KOPT-K1 (cell line): ENCODE data around the gene GPBAR1.
A peak's percentile ranks its signal among the peaks of the same experiment; 100 is the strongest.
"Not testable (repeated sequence)": the region's sequence is repeated elsewhere in the genome, so short reads cannot be mapped to it uniquely, and the experiment has no call there.

Experiments used
- H3K27ac ChIP-seq: fragments of 200-600 bp; sonication (generic); 2 replicates; pipeline ENCODE4 v1.5.1; 2016; ENCODE audit warnings: antibody characterized with exemption, mild to moderate bottlenecking, low read depth, low read length; ENCODE audit not compliant: poor library complexity, severe bottlenecking
- H3K36me3 ChIP-seq: fragments of 200-600 bp; sonication (generic); 2 replicates; pipeline ENCODE4 v1.5.1; 2017; ENCODE audit warnings: antibody characterized with exemption, mild to moderate bottlenecking, low read length, moderate library complexity; ENCODE audit not compliant: insufficient read depth
- H3K9me3 ChIP-seq: fragments of 200-600 bp; sonication (generic); 2 replicates; pipeline ENCODE4 v1.5.1; 2017; ENCODE audit warnings: antibody characterized with exemption, low read length, mild to moderate bottlenecking; ENCODE audit not compliant: insufficient read depth, poor library complexity, severe bottlenecking

Gene GPBAR1

DNA sequence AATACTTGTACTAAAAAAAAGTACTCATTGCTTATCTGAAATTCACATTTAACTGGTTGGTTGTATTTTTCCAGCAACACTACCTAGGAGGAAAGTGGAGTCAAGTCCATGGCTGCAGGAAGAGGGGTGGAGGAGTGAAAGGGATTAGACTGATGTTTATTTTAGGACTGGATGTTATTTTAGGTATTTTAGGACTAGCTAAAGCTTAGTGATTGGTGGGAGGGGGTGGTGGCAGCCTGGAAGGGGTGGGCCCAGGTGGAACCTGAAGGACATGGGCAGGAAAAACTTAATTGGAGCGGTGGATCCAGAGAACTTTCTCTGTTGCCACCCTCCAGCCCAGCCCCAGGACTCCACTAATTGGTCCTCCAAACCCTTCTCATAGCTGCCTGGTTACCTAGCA, 35.4 kb downstream of the GPBAR1 start:
- no peaks in the 10 kb centered on the region for H3K36me3 ChIP-seq
- no peaks in the 10 kb centered on the region for H3K9me3 ChIP-seq
- H3K27ac ChIP-seq, result no peak overlapping the region

DNA sequence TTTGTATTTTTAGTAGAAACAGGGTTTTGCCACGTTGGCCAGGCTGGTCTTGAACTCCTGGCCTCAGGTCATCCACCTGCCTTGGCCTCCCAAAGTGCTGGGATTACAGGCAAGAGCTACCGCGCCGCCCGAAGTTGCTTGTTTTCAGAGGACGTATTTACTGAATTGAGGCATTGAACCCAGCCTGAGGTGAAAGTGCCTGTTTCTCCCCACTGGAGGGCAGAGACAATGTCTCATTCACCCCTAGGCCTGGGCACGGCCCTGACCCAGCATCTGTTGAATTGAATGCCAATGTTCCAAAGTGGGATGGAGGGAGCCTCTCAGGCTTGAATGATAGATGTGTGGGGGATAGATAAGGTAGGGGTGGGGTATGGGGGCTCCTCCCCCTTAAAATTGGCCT, 36.0 kb downstream of the GPBAR1 start:
- H3K9me3 ChIP-seq, result no peaks in the 10 kb centered on the region
- no peak overlapping the region for H3K27ac ChIP-seq

DNA sequence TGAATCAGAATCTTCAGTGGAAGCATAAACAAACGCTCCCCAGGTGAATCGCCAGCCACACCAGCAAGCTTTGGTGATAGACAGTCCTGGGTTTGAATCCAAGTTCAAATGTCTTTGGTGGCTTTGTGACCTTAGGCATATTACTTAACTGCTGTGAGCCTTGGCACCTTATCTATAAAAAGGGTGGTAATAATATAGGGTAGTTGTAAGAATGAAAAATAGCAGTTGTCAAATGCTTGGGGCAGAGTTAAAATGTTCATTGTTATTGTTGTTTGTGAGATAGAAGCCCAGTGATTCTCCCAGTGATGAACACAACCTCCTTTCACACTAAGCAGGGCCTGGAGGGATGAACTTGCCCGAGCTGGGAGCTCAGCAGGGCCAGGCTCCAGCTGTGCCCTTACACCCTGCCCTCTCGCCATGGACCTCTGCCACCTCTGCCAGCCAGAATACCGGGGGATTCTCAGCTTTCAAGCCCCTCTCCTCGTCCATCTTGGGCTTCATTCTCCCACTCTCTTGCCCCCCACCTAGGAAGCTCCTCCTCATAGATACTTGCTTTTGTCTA, 37.6 kb downstream of the GPBAR1 start:
- no peaks in the 10 kb centered on the region for H3K36me3 ChIP-seq
- no peak overlapping the region for H3K27ac ChIP-seq
- H3K9me3 ChIP-seq, result no peaks in the 10 kb centered on the region

More for the DNA sequence above, 36.0 kb downstream of the GPBAR1 start:
- H3K36me3 ChIP-seq, result no peaks in the 10 kb centered on the region

DNA sequence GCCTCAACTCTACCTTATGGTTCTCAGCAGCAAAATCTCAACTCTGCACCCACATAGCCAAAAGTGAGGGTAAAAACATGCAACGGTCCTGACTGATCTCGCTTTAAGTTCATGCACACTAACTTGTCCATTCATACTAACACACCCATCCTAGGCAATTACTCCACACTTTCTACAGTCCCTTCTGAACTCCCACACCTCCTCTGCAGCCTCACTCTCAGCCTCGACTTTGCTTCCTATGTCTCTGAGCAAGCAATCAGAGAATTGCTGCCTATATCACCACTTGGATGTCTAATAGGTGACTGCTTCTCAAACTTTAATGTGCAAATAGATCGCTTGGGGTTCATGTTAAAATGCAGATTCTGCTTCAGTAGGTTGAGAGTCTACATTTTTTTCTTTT, 39.3 kb downstream of the GPBAR1 start:
- Histone ChIP-seq H3K27ac (no peak overlapping the region), H3K36me3 (no peaks in the 10 kb centered on the region), H3K9me3 (no peaks in the 10 kb centered on the region)

DNA sequence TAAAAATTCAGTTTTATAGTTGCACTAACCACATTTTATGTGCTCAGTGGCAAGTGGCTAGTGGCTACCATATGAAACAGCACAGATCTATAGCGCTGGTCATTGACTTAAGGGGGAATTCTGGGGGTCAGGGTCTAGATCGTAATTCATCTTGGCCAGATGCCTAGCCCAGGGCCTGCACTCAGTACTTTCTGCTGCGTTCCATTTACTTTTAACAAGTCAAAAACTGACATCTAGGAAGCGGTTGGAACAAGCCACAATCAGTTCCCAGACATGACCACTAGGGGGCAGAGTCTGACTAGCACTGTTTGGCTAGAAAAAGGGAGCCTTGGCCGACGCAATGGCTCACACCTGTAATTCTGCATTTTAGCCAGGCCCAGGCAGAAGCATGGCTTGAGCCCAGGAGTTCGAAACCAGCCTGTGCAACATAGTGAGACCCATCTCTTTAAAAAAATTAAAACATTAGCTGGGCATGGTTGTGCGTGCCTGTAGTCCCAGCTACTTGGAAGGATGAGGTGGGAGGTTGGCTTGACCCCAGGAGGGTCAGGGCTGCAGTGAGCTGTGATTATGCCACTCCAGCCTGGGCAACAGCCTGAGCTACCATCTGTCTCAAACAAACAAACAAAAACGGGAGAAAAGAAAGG, 40.5 kb downstream of the GPBAR1 start:
- peak overlapping the region; percentile 37 for H3K27ac ChIP-seq
- no peaks in the 10 kb centered on the region for H3K9me3 ChIP-seq
- no peaks in the 10 kb centered on the region for H3K36me3 ChIP-seq

DNA sequence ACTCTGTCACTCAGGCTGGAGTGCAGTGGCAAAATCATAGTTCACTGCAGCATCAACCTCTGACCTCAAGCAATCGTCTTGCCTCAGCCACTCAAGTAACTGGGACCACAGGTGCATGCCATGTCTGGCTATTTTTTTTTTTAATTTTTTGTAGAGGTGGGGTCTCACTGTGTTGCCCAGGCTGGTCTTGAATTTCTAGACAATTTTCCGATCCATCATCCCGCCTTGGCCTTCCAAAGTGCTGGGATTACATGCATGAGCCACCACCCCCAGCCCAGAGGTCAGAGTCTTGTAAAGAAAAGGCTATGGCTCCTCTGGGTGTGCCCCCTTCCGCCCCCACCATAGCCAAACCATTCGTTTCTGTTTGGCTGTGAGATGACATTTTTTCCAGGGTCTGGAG, 44.6 kb downstream of the GPBAR1 start:
- Histone ChIP-seq H3K9me3 (no peaks in the 10 kb centered on the region), H3K27ac (no peak overlapping the region), H3K36me3 (no peaks in the 10 kb centered on the region)

DNA sequence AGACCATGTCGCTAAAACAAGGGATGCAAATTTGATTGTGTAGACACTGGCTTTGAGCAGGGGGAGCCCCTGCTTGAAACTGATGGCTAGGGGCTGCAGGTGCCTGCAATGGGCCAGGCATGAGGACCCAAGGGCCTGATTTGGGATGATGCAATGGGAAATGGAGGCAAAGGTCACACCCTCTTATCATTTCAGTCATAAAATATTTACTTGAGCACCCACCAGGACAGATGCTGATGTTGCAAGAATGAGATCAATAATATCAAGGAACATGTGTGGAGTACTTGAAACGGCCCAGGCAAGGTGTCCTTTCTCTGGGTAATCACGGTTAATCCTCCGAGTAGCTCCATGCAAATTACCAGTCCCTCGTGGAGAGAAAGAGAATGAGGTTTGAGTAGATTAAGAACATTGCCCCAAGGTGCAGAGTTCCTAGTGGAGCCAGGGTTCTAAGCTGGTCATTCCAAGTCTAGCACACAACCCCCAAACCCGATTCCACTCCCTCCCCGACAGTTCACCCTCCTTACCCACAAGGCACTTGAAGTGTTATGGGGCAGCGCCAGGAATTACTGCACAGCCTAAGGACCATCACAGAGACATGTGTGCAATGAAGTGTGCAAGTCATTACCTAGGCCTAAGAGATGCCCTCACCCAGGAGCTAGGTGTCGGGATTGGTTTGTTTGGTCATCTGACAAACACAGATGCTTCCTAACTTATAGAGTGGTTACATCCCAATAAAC, 45.5 kb downstream of the GPBAR1 start:
- H3K27ac ChIP-seq, result no peak overlapping the region
- H3K36me3 ChIP-seq, result no peaks in the 10 kb centered on the region
- no peaks in the 10 kb centered on the region for H3K9me3 ChIP-seq

DNA sequence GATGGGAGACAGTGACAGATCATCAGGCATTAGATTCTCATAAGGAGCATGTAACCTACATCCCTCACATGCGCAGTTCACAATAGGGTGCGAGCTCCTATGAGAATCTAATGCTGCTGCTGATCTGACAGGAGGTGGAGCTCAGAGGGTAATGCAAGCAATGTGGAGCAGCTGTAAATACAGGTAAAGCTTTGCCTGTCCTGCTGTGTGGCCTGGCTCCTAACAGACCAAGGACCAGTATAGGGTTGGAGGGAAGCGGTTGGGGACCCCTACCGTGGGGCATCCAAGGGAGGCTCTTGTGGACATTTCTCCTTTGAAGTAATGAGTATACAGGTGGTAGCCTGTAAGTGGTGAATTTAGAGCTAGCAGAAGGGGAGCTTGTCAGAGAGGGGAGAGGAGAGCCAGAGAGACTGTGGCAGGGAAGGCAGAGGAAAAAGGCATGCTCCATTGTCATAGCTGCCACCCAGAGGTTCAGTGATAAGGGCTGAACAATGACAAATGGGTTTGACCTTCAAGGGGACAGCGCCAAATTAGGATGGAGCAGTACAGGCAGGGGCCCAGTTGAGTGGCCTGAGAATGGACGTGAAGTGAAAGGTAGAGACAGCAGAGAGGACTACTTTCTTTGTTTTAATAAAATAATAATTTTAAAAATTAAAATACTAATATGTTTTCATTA, 46.7 kb downstream of the GPBAR1 start:
- no peaks in the 10 kb centered on the region for H3K36me3 ChIP-seq
- no peak overlapping the region for H3K27ac ChIP-seq

DNA sequence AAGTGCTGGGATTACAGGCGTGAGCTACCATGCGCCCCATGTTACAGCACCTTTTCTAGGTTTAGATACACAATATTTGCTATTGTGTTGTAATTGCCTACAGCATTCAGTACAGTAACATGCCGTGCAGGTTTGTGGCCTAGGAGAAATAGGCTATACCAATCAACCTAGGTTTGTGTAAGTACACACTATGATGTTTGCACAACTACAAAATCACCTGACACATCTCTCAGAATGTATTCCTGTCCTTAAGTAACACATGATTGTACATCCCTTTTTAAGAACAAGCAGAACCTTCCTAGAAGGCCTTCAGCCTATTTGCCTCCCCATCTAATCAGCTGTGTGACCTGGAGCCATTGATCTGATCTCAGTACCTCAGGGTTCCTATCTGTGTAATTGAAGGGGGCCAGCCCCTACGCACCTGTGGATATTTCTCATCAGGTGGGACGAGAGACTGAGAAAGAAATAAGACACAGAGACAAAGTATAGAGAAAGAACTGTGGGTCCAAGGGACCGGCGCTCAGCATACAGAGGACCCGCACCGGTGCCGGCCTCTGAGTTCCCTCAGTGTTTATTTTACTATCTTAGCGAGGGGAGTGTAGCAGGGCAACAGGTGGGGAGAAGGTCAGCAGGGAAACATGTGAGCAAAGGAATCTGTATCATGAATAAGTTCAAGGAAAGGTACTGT, 50.2 kb downstream of the GPBAR1 start:
- no peaks in the 10 kb centered on the region for H3K9me3 ChIP-seq
- H3K27ac ChIP-seq, result no peak overlapping the region
- H3K36me3 ChIP-seq, result no peaks in the 10 kb centered on the region

More for the DNA sequence above, 46.7 kb downstream of the GPBAR1 start:
- H3K9me3 ChIP-seq, result no peaks in the 10 kb centered on the region

DNA sequence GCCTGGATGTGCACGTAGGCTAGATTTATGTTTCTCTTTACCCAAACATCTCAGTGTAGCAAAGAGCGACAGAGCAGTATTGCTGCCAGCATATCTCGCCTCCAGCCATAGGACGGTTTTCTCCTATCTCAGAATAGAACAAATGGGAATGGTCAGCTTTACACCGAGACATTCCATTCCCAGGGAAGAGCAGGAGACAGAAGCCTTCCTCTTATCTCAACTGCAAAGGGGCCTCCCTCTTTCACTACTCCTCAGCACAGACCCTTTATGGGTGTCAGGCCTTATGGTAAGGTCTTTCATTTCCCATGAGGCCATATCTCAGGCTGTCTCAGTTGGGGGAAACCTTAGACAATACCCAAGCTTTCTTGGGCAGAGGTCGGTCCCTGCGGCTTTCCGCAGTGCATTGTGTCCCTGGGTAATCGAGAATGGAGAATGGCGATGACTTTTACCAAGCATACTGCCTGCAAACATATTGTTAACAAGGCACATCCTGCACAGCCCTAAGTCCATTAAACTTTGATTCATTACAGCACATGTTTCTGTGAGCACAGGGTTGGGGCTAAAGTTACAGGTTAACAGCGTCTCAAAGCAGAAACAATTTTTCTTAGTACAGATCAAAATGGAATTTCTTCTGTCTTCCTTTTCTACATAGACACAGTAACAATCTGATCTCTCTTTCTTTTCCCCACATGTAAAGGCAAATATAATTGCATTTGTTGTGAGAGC, 50.9 kb downstream of the GPBAR1 start:
- H3K36me3 ChIP-seq, H3K27ac ChIP-seq, H3K9me3 ChIP-seq: not testable (repeated sequence)

DNA sequence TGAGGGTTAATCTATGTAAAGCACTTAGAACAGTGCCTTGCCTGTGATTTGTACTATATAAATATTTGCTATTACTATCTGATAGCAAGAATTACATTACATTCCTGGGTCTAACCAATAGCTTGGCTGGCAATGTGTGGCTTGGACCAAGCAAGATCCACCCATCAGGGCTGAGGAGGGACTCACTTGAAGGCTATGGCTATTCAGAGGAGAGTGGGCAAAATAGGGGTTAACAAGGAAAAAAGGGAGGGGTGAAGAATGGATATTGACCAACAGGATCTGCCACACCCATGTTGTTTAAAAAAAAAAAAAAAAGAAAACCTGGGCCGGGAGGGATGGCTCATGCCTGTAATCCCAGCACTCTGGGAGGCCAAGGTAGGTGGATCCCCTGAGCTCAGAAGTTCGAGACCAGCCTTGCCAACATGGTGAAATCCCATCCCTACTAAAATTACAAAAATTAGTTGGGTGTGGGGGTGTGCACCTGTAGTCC, 51.5 kb downstream of the GPBAR1 start:
- Histone ChIP-seq H3K27ac (no peak overlapping the region), H3K9me3 (no peaks in the 10 kb centered on the region), H3K36me3 (no peaks in the 10 kb centered on the region)

DNA sequence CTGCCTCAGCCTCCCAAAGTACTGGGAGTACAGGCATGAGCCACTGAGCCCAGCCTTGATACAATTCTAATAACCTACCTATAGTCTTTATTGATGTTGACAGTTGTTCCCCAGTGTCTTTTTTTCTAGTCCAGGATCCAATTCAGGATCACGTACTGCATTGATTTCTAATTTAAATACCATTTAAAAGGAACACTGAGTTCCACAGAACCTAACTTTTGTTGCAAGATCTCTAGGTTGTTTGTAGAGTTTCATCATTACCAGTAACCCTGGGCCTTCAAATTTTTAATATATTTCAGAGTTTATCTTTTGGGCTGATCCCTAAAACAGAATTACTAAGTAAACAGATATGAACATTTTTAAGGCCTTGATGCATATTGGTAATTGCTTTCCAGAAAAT, 52.5 kb downstream of the GPBAR1 start:
- Histone ChIP-seq H3K36me3 (no peaks in the 10 kb centered on the region), H3K27ac (no peak overlapping the region), H3K9me3 (no peaks in the 10 kb centered on the region)
